G401 (cell line): ENCODE data around the gene ANKRD40CL. TPM values are rescaled to one million over a fixed set of nuclear protein-coding genes. Genes with fewer than 3 reads are reported as not detected.

Experiments used
- DNase-seq: peaks from one replicate; pipeline ENCODE4 v3.0.0-alpha.2; 2015; ENCODE audit warnings: low spot score
- in situ Hi-C: cut with HindIII; loops from 2 replicates; pipeline ENCODE4 v1.10.0; 2016; ENCODE audit warnings: low sequenced_read_pairs, mixed read lengths
- total RNA-seq: library from RNA; depleted of rRNA; stranded (reverse); fragments of >200 nt; shearing (Covaris generic); gene quantifications from 2 replicates; pipeline ENCODE4 v1.2.3, GENCODE V29; 2014

Gene ANKRD40CL
- total RNA-seq, 1 experiment from 2014 or later, result not detected

GRCh38 chr17:50793007-50793406 is 25.7 kb upstream of the ANKRD40CL start:
- DNase-seq, result no peak
- in situ Hi-C loops, result no loop called here

GRCh38 chr17:50792132-50792531 is 24.8 kb upstream of the ANKRD40CL start:
- in situ Hi-C loops, result no loop called here
- no peak for DNase-seq

DNA sequence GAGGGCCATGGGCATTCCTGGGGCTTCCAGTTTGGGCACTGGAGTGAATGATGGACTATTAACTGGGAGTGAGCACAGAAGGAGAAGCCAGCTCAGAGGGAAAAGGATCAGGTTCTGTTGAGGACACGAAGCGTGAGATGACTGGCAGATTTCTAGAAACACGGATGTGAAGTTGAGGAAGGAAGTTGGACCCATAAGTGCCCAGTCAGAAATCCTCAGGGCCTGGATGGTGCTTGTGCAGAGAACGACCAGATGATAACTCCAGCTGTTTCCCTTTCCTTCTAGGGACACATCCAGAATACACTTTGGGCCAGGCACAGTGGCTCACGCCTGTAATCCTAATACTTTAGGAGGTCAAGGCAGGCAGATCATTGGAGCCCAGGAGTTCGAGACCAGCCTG is 23.3 kb upstream of the ANKRD40CL start:
- in situ Hi-C loops, result no loop called here
- no peak for DNase-seq

DNA sequence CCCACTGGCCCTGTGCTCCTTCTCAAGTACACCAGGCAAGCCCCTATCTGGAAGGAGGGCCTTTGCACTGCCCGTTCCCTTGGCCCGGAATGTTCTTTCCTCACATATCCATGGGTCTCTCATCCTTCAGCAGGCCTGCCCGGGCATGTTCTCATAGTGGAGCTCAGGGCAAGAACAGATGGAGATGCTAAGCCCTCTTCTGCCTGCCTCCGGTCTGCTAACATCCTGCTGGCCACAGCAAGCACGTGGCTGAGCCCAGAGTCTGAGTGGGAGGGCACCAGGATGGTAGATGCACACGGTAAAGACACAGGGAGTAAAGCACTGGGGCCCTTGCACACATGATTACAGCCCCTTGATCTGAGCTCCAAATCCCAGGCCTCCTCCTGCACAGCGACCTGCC is 19.8 kb upstream of the ANKRD40CL start:
- in situ Hi-C loops, result loop anchor here (10.0 kb wide), 1 partner anchor 178 kb away; no protein-coding TSS in a partner anchor
- DNase-seq, result peak; percentile 67

DNA sequence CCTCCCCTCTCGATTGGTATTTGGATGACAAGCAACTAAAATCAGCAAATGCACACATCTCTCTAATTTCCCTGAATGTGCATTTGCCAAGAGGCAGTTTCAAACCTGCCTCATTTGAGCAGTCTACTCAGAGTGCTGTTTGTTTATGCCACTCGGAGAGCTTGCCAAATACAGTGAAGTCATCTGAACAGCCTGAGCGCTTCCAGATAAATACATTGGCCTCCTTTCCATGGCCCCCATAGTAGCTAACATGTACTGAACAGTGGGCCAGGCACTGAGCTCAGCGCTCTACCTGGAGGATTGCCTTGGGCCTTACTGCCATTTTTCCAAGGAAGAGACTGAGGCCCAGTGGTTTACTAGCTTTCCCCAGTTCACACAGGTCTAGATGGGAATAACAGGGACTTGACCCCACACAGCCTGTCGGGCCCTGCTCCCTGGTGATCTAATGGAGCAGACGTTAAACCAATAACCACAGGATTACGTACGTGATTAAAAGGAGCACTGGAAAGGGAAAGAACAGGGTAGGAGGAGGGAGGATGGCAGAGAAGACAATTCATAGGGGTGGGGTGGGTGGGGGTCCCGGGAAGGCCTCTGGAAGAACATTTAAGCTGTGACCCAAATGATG is 18.7 kb upstream of the ANKRD40CL start:
- DNase-seq, result peak; percentile 91
- in situ Hi-C loops, result loop anchor here (10.0 kb wide), 1 partner anchor 179 kb away; no protein-coding TSS in a partner anchor

DNA sequence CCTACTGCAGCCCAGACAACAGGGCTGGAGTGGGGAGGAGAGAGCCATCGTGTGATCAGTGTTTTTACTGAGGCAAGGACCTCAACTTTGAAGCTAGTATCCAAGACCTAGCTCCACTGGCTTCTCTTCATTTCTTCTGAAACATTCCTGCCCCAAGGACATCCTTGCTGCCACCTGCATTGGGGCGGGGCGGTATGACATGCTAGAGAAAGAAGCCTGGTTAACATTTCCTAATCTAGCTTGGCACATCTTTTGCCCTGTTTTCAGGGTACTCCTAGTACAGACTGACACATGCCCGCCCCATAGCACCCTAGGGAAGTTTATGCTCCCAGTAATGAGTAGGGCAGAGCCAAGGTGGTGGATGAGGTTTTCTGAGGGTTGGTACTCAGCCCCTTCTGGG is 17.8 kb upstream of the ANKRD40CL start:
- no peak for DNase-seq
- in situ Hi-C loops, result loop anchor here (10.0 kb wide), 1 partner anchor 180 kb away; no protein-coding TSS in a partner anchor

DNA sequence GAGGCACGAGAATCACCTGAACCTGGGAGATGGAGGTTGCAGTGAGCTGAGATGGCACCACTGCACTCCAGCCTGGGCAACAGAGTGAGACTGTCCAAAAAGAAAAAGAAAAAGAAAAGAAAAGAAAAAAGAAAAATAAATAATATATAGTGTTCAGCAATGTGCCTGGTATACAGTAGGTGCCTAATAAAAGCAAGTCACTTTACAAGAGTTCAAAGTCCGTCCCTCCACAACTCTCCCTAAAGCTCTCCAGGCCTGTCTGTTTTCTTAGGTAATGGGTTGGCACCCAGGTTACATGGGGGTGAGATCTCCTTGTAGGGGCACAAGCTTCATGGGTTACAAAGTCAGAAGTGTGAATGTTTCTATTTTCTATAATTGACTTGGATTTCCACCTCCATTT is 16.6 kb upstream of the ANKRD40CL start:
- in situ Hi-C loops, result loop anchor here (10.0 kb wide), 1 partner anchor 181 kb away; no protein-coding TSS in a partner anchor
- DNase-seq, result no peak

DNA sequence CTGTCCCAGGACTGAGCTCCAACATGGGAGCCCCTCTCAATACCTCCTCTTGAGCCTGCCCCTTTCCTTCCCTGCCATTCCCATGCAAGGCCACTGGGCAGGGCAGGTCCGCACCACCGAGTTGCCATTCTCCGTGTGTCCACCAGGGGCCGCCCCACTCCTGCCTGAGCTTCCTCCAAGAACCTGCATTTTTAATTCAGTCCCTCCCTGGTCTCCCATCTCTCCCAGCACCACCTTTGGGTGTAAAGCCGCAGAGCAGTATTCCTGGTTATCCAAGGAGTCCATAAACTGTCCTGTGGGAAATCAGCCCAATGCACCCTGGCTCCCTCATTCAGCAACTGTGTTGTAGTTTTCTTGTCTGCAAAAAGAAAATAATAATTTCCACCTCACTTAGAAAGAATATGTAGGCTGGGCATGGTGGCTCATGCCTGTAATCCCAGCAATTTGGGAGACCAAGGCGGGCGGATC is 15.9 kb upstream of the ANKRD40CL start:
- peak; percentile 85 for DNase-seq
- in situ Hi-C loops, result loop anchor here (10.0 kb wide), 1 partner anchor 182 kb away; no protein-coding TSS in a partner anchor

GRCh38 chr17:50781167-50781566 is 13.8 kb upstream of the ANKRD40CL start:
- DNase-seq, result peak; percentile 61
- in situ Hi-C loops, result loop anchor here (10.0 kb wide), 1 partner anchor 184 kb away; no protein-coding TSS in a partner anchor

DNA sequence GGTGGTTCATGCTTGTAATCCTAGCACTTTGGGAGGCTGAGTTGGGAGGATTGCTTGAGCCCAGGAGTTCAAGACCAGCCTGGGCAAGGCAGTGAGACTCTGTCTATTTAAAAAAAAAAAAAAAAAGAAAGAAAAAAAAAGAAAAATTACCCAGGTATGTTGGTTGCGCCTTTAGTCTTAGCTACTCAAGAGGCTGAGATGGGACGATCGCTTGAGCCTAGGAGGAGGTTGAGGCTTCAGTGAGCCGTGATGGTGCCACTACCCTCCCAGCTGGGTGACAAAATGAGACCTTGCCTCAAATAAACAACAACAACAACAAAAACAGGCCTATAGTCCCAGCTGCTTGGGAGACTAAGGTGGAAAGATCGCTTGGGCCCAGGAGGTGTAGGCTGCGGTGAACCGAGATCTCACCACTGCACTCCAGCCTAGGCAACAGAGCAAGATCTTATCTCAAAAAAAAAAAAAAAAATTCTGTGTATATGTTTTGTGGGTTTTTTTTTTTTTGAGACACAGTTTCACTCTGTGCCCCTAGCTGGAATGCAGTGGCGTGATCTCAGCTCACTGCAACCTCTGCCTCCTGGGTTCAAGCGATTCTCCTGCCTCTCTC is 12.5 kb upstream of the ANKRD40CL start:
- no peak for DNase-seq
- in situ Hi-C loops, result loop anchor here (10.0 kb wide), 1 partner anchor 185 kb away; no protein-coding TSS in a partner anchor

GRCh38 chr17:50778988-50779387 is 11.7 kb upstream of the ANKRD40CL start:
- in situ Hi-C loops, result no loop called here
- DNase-seq, result no peak

DNA sequence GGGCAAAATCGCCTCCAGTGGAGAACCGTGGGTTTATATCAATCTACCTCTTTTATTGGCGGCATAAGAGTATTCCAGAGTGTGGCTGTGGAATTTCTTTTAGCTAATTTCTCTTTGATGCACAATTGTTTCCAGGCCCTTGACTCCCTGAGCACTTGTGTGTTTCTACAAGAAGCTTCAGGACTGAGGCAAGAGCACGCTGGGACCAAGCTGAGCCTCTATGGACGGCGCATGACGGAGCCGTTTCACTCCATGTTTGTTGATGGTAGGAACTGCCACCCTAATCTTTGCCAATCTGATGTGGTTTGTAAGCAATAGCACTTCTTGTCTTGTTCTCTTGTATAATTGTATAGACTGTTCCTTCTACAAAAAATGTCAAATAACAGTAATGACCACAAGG is 11.2 kb upstream of the ANKRD40CL start:
- DNase-seq, result no peak
- in situ Hi-C loops, result no loop called here

GRCh38 chr17:50775926-50776325 is 8.6 kb upstream of the ANKRD40CL start:
- in situ Hi-C loops, result no loop called here
- DNase-seq, result no peak

GRCh38 chr17:50774225-50774803 is 7.0 kb upstream of the ANKRD40CL start:
- in situ Hi-C loops, result no loop called here
- DNase-seq, result no peak

- no peak for DNase-seq
- in situ Hi-C loops, result no loop called here
These were observed 4.9 kb upstream of the ANKRD40CL start for GRCh38 chr17:50771991-50772785.

GRCh38 chr17:50770346-50770745 is 3.0 kb upstream of the ANKRD40CL start:
- no peak for DNase-seq

DNA sequence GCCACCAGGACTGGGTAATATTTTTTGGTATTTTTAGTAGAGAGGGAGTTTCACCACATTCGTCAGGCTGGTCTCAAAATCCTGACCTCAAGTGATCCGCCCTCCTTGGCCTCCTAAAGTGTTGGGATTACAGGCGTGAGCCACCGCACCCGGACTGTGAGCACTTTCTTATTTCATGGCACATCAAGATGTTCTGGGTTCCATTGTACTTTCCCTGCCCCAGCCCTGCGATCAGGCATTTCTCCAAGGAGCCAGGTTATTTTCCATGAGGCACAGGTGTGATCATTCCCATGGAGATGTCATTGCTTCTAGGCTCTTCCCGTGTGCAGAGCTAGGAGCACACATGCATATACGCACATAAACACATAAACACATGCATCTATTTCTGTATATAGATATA is 2.6 kb upstream of the ANKRD40CL start:
- in situ Hi-C loops, result no loop called here
- DNase-seq, result no peak

More at GRCh38 chr17:50770346-50770745, 3.0 kb upstream of the ANKRD40CL start:
- in situ Hi-C loops, result no loop called here

DNA sequence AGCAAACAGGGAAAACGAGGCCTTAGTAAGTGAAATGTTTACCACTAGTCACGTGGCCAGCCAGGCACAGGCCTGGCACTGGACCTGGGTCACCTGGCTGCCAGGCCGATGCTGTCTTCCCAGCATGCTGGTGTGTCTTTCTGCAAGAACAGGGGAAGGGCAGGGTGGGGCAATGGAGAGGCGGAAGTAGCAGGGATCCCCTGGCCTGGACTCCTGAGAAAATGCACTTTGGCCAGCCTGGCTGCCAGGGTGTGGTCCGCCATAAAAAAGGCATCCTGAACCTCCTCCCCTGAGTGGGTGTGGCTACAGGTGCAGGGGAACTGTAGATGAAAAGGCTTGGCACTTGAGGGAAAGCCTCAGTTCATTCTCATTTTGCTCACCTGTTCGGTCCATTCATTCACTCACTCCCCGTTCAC is 1.0 kb upstream of the ANKRD40CL start:
- in situ Hi-C loops, result no loop called here
- no peak for DNase-seq

- no peak for DNase-seq
These were observed 288 bp downstream of the ANKRD40CL start for GRCh38 chr17:50767030-50767429.

More at GRCh38 chr17:50767030-50767429, 288 bp downstream of the ANKRD40CL start:
- in situ Hi-C loops, result no loop called here
